B cell (primary cell): ENCODE results near the gene HSD17B14. TPM values are rescaled to one million over a fixed set of nuclear protein-coding genes. Genes with fewer than 3 reads are reported as not detected.

ENCODE experiments used
- ATAC-seq: fragments of 200-7000 bp; cut with Tn5 transposase; one replicate; pipeline ENCODE4 v1.10.0; 2021; ENCODE audit warnings: low read depth, mild to moderate bottlenecking, moderate number of reproducible peaks, moderate library complexity
- CTCF ChIA-PET: fragments of 350-600 bp; sonication (Branson Sonifier 250); formaldehyde crosslinking; loops from one replicate; lab custom pipeline; 2021; ENCODE audit warnings: antibody characterized with exemption, inconsistent platforms; lab: Charles Lee
- POLR2A ChIA-PET: fragments of 350-600 bp; sonication (Branson Sonifier 250); formaldehyde crosslinking; loops from one replicate; lab custom pipeline; 2021; ENCODE audit warnings: antibody characterized with exemption; lab: Charles Lee
- DNase-seq: peaks from one replicate; pipeline ENCODE4 v3.0.0; 2013
- H2AFZ ChIP-seq: 2 replicates; pipeline ENCODE4 v1.6.1; 2012; ENCODE audit warnings: mild to moderate bottlenecking, low read depth, low read length; ENCODE audit not compliant: insufficient read depth, poor library complexity, severe bottlenecking
- H3K27ac ChIP-seq, 2 donors: 1 replicate in 1 of 2; 2 replicates in 1 of 2; pipeline ENCODE4 v1.5.1; 2012 to 2013; ENCODE audit warnings: low read length in 2 of 2, mild to moderate bottlenecking in 2 of 2, moderate library complexity in 1 of 2
- H3K27me3 ChIP-seq, 4 experiments: fragments of 200-600 bp in 1 of 4; sonication (generic) in 1 of 4; replicated peaks in 1 of 4; 1 replicate in 2 of 4; 2 replicates in 2 of 4; pipeline versions ENCODE4 v1.6.1 to v1.7.0; 2013 to 2016; ENCODE audit warnings: low read length in 3 of 4, mild to moderate bottlenecking in 2 of 4, mixed read lengths in 1 of 4, moderate library complexity in 1 of 4; ENCODE audit not compliant: insufficient read depth in 4 of 4, control insufficient read depth in 3 of 4; ENCODE audit errors: control extremely low read depth in 1 of 4
- H3K36me3 ChIP-seq, 2 experiments: replicated peaks in 1 of 2; 1 replicate in 1 of 2; 2 replicates in 1 of 2; pipeline versions ENCODE4 v1.6.1 to v1.7.1; 2013; ENCODE audit warnings: low read length in 1 of 2; ENCODE audit not compliant: insufficient read depth in 2 of 2, control insufficient read depth in 1 of 2; ENCODE audit errors: control extremely low read depth in 1 of 2, extremely low read depth in 1 of 2
- H3K4me1 ChIP-seq, 2 donors: fragments of 200-600 bp in 1 of 2; sonication (generic) in 1 of 2; 1 replicate in 1 of 2; 2 replicates in 1 of 2; pipeline versions ENCODE4 v1.5.1 to v1.6.1; 2013 to 2017; ENCODE audit warnings: low read length in 2 of 2; ENCODE audit not compliant: control insufficient read depth in 2 of 2, insufficient read depth in 2 of 2
- H3K4me2 ChIP-seq: replicated peaks from 2 replicates; pipeline ENCODE3; 2012; ENCODE audit warnings: mild to moderate bottlenecking, low read depth, low read length; ENCODE audit not compliant: poor library complexity, severe bottlenecking
- H3K4me3 ChIP-seq, 5 experiments: fragments of 200-600 bp in 1 of 5; sonication (generic) in 1 of 5; 1 replicate in 3 of 5; 2 replicates in 2 of 5; pipeline versions ENCODE4 v1.5.1 to v1.7.0; 2011 to 2016; ENCODE audit warnings: low read length in 4 of 5, mild to moderate bottlenecking in 4 of 5, low read depth in 2 of 5, control low read depth in 1 of 5, moderate library complexity in 1 of 5; ENCODE audit not compliant: insufficient read depth in 1 of 5; ENCODE audit errors: control extremely low read depth in 1 of 5, extremely low read depth in 1 of 5
- H3K79me2 ChIP-seq: fragments of 200-600 bp; sonication (generic); one replicate; pipeline ENCODE4 v1.6.0; 2016; ENCODE audit warnings: low read length; ENCODE audit not compliant: control insufficient read depth, insufficient read depth
- H3K9ac ChIP-seq: fragments of 200-600 bp; sonication (generic); 2 replicates; pipeline ENCODE4 v1.6.1; 2017; ENCODE audit warnings: mild to moderate bottlenecking, low read length, moderate library complexity
- H3K9me3 ChIP-seq, 3 donors: one replicate each; pipeline versions ENCODE4 v1.6.1 to v1.7.1; 2013; ENCODE audit warnings: low read length in 2 of 3; ENCODE audit not compliant: control insufficient read depth in 2 of 3, insufficient read depth in 1 of 3; ENCODE audit errors: control extremely low read depth in 1 of 3
- H4K20me1 ChIP-seq: 2 replicates; pipeline ENCODE4 v1.6.0; 2012; ENCODE audit warnings: mild to moderate bottlenecking, low read length; ENCODE audit not compliant: insufficient read depth, control insufficient read depth, poor library complexity, severe bottlenecking
- H3K27ac Mint-ChIP-seq: one replicate; pipeline ENCODE4 v1.8.0; 2021; ENCODE audit warnings: mixed read lengths
- H3K27me3 Mint-ChIP-seq: one replicate; pipeline ENCODE4 v1.8.0; 2021; ENCODE audit warnings: mixed read lengths
- H3K4me1 Mint-ChIP-seq: one replicate; pipeline ENCODE4 v1.8.0; 2021; ENCODE audit warnings: mixed read lengths
- H3K4me3 Mint-ChIP-seq: one replicate; pipeline ENCODE4 v1.8.0; 2021; ENCODE audit warnings: mixed read lengths
- H3K9me3 Mint-ChIP-seq: one replicate; pipeline ENCODE4 v1.8.0; 2022; ENCODE audit warnings: mixed read lengths; ENCODE audit not compliant: insufficient read depth
- CTCF ChIP-seq: fragments of 200-600 bp; IDR thresholded peaks from one replicate; pipeline ENCODE4 v1.8.0; 2022; ENCODE audit warnings: antibody characterized with exemption, mild to moderate bottlenecking
- EZH2 ChIP-seq: IDR thresholded peaks from 2 replicates; pipeline ENCODE4 v1.6.1; 2012; ENCODE audit warnings: borderline replicate concordance, low read depth, mild to moderate bottlenecking, moderate library complexity, low read length; ENCODE audit not compliant: insufficient read depth, poor library complexity, severe bottlenecking
- WGBS: methylation state at CpG from one replicate; pipeline ENCODE4 v1.1.5; 2013; ENCODE audit warnings: missing lambda C conversion rate; ENCODE audit not compliant: insufficient coverage; 5-methylcytosine and 5-hydroxymethylcytosine counted together
- intact Hi-C: fragments of 100-400 bp; cut with micrococcal nuclease; formaldehyde crosslinking; loops from one replicate; pipeline ENCODE4 v1.10.0; 2022
- polyA plus RNA-seq: library from polyadenylated mRNA; depleted of rRNA; stranded (reverse); fragments of >200 nt; gene quantifications from 2 replicates; pipeline ENCODE4 v1.2.3, GENCODE V29; 2012
- total RNA-seq, 2 donors: library from RNA; stranded (reverse); fragments of 120-200 nt in 1 of 2; gene quantifications; 1 replicate in 1 of 2; 2 replicates in 1 of 2; pipeline versions ENCODE4 v1.2.3 to v1.2.4, GENCODE V29; 2013 to 2022

Gene HSD17B14
- total and polyA plus RNA-seq, 2 donors (not counting 1 experiment from before 2014, with no cell fraction given), result 2.5 to 2.9 TPM

DNA sequence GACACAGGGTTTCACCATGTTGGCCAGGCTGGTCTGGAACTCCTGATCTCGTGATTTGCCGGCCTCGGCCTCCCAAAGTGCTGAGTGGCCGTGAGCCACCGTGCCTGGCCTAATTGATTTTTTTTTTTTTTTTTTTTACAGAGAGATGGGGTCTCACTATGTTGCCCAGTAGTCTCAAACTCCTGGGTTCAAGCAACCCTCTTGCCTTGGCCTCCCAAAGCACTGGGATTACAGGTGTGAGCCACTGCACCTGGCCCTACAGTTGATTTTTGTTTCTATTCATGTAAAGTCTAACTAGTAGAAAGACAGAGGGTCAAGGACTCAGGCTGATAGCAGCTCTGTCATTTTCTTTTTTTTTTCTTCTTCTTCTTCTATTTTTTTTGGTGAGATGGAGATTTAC is 59.2 kb downstream of the HSD17B14 start:
- H4K20me1 ChIP-seq, result no peaks in the 10 kb centered on the region
- H3K27ac ChIP-seq, result no peak overlapping the region
- H3K9ac ChIP-seq, result no peak overlapping the region
- H3K36me3 ChIP-seq, result no peaks in the 10 kb centered on the region
- H2AFZ ChIP-seq, result no peak overlapping the region
- H3K27me3 ChIP-seq, result peaks cover 0 to 2% (median 0%) of the 10 kb centered on the region in 4 experiments
- Mint-ChIP-seq H3K4me3 (no peak overlapping the region), H3K9me3 (no peaks in the 10 kb centered on the region), H3K27me3 (peaks cover 4% of the 10 kb centered on the region), H3K4me1 (peaks cover 15% of the 10 kb centered on the region), H3K27ac (no peak overlapping the region)
- H3K4me3 ChIP-seq, result no peak overlapping the region
- intact Hi-C loops, result no loop called here
- CTCF ChIA-PET, result interaction anchor here (0.7 kb wide), 1 partner anchor 59 kb away, joined by 3 read pairs; no protein-coding TSS in a partner anchor
- no peaks in the 10 kb centered on the region for H3K79me2 ChIP-seq
- DNase-seq (no peak), ATAC-seq (no peak)
- TF ChIP-seq CTCF, result no peak
- no peak for TF ChIP-seq EZH2
- WGBS, result 98% methylated on average over 5 of the region's 5 CpGs
- no peak overlapping the region for H3K4me2 ChIP-seq
- POLR2A ChIA-PET, result no interaction called here
- peaks cover 0 to 3% (median 0%) of the 10 kb centered on the region in 3 donors for H3K9me3 ChIP-seq
- peaks cover 0 to 6% of the 10 kb centered on the region in 2 donors for H3K4me1 ChIP-seq

DNA sequence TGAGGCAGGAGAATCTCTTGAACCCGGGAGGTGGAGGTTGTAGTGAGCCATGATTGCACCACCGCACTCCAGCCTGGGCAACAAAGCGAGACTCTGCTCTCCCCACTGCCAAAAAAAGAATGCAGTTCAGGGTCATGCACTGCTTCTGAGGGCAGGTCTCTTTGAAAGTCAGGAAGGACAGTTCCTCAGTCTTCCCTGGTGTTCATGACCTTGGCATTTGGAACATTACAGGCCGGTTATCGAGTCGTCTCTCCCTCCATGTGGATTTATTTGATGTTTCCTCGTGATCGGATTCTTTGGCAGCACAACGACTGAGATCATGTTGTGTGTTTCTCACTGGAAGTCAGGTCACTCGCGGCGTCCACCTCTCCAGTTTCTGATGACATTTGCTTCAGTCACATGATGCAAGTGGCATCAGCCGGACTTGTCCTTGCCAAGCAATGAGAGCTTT is 63.8 kb downstream of the HSD17B14 start:
- H2AFZ ChIP-seq, result no peak overlapping the region
- no peaks in the 10 kb centered on the region for H3K36me3 ChIP-seq
- peaks cover 0 to 6% (median 0%) of the 10 kb centered on the region in 3 donors for H3K9me3 ChIP-seq
- no peak overlapping the region for H3K27ac Mint-ChIP-seq
- no peak overlapping the region for H3K4me3 Mint-ChIP-seq
- H3K4me2 ChIP-seq, result no peak overlapping the region
- WGBS, result 96% methylated on average over 8 of the region's 13 CpGs
- TF ChIP-seq CTCF (no peak), EZH2 (no peak)
- H3K27me3 Mint-ChIP-seq, result peaks cover 17% of the 10 kb centered on the region
- no peaks in the 10 kb centered on the region for H3K9me3 Mint-ChIP-seq
- intact Hi-C loops, result no loop called here
- ATAC-seq (no peak), DNase-seq (no peak)
- CTCF ChIA-PET, result no interaction called here
- H3K9ac ChIP-seq, result no peak overlapping the region
- no peaks in the 10 kb centered on the region for H3K79me2 ChIP-seq
- H3K27me3 ChIP-seq, result peaks cover 0 to 5% (median 0%) of the 10 kb centered on the region in 4 experiments
- no peaks in the 10 kb centered on the region for H4K20me1 ChIP-seq
- POLR2A ChIA-PET, result no interaction called here
- no peak overlapping the region for H3K27ac ChIP-seq
- no peak overlapping the region for H3K4me3 ChIP-seq
- H3K4me1 ChIP-seq, result no peaks in the 10 kb centered on the region
- H3K4me1 Mint-ChIP-seq, result no peaks in the 10 kb centered on the region
